BLaER1 treated with 17β-estradiol and CSF1 and Interleukin-3, amounts not matched to agents 10 nM and 100 nM (cell line): ENCODE results near the gene GALR2.

Source experiments
- H3K27ac ChIP-seq, 11 experiments: shearing (Covaris generic); formaldehyde crosslinking; 2 replicates each; pipeline ENCODE4 v1.8.1; 2022
- H3K27me3 ChIP-seq, 11 experiments: shearing (Covaris generic); formaldehyde crosslinking; 2 replicates each; pipeline ENCODE4 v1.8.1; 2022
- H3K36me3 ChIP-seq, 11 experiments: shearing (Covaris generic); formaldehyde crosslinking; 2 replicates each; pipeline ENCODE4 v1.8.1; 2022
- H3K4me1 ChIP-seq, 10 experiments: shearing (Covaris generic); formaldehyde crosslinking; 2 replicates each; pipeline ENCODE4 v1.8.1; 2022
- H3K4me2 ChIP-seq, 11 experiments: shearing (Covaris generic); formaldehyde crosslinking; 2 replicates each; pipeline ENCODE4 v1.8.1; 2022
- H3K4me3 ChIP-seq, 10 experiments: shearing (Covaris generic); formaldehyde crosslinking; 2 replicates each; pipeline ENCODE4 v1.8.1; 2022
- H3K9ac ChIP-seq, 11 experiments: shearing (Covaris generic); formaldehyde crosslinking; 2 replicates each; pipeline ENCODE4 v1.8.1; 2022
- H3K9me3 ChIP-seq, 11 experiments: shearing (Covaris generic); formaldehyde crosslinking; replicated peaks in 1 of 11; 2 replicates each; pipeline ENCODE4 v1.8.1; 2022
- H4K20me1 ChIP-seq, 11 experiments: shearing (Covaris generic); formaldehyde crosslinking; 2 replicates each; pipeline ENCODE4 v1.8.1; 2022
- Cebpa-rat ChIP-seq, 11 experiments: shearing (Covaris generic); IDR thresholded peaks; 2 replicates each; pipeline ENCODE4 v1.8.1; 2022

GALR2 gene, protein sequence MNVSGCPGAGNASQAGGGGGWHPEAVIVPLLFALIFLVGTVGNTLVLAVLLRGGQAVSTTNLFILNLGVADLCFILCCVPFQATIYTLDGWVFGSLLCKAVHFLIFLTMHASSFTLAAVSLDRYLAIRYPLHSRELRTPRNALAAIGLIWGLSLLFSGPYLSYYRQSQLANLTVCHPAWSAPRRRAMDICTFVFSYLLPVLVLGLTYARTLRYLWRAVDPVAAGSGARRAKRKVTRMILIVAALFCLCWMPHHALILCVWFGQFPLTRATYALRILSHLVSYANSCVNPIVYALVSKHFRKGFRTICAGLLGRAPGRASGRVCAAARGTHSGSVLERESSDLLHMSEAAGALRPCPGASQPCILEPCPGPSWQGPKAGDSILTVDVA

DNA sequence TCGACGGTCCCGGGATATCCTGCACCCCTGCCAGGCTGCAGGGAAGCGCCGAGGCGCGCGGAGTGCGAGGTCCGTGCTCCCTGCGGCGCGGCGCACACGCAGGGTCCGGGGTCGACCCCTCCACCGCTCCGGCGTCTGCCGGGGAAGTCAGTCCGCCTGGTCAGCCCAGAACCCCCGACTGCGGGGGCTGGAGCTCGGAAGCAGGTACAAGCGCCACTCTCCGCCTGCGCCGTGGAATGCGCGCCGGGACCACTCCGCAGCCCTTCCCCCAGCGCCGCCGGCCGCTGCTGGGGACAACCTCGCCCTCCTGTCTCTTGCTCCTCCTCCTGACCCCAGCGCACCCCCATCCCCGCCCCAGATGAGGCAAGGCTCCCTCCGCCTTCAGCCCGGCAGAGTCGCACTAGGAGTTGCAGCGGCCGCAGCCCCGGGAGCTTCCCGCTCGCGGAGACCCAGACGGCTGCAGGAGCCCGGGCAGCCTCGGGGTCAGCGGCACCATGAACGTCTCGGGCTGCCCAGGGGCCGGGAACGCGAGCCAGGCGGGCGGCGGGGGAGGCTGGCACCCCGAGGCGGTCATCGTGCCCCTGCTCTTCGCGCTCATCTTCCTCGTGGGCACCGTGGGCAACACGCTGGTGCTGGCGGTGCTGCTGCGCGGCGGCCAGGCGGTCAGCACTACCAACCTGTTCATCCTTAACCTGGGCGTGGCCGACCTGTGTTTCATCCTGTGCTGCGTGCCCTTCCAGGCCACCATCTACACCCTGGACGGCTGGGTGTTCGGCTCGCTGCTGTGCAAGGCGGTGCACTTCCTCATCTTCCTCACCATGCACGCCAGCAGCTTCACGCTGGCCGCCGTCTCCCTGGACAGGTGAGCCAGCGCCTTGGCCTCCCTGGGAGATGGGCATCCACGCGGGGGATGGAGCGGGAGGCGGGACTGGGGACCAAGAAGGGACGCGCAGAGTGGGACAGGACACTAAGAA lies at the start of gene GALR2:
TSS of gene GALR2 (plus strand) at position 392 of the 974 bp plus-strand sequence. CDS start at position 495, 103 bp downstream.
- Histone ChIP-seq H3K4me2 (peak within 1 kb of the TSS; percentile 72 to 94 (median 89); a peak in 20 of 22 replicates), H3K4me3 (peak within 1 kb of the TSS in 6 of 10 experiments; percentile 6 to 64 (median 46); a peak in 6 of 20 replicates), H3K36me3 (peaks cover 3 to 12% (median 8%) of the 10 kb centered on the region in 11 experiments; a peak in 12 of 22 replicates), H3K4me1 (peaks cover 66 to 78% (median 73%) of the 10 kb centered on the region in 10 experiments), H3K9me3 (no peaks in the 10 kb centered on the region), H4K20me1 (peaks cover 4 to 65% (median 23%) of the 10 kb centered on the region in 11 experiments; a peak in 17 of 22 replicates), H3K27ac (no peak within 1 kb of the TSS), H3K27me3 (peaks cover 64 to 65% (median 64%) of the 10 kb centered on the region in 11 experiments), H3K9ac (no peak within 1 kb of the TSS)
- TF ChIP-seq Cebpa-rat (IDR thresholded peaks at IDR 0.05): no peak

DNA sequence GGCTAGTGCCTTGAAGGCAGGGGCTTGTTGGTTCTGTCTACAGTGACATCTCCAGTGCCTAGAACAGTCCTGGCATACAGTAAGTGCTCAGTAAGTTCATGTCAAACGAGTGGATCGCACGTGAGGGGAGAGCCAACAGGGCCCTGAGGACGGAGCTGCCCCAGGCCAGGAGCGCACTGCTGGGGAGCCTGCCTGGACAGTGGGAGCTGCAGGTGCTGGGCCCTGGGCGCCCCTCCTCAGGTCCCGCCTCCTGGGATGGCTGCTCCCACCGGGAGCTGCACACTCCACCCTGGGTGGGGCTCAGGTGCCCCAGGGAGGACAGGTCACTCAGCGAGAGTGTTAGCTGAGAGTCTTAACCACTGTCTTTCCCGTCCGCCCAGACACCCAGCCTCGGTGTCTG lies 49.3 kb upstream of the GALR2 start:
- no peaks in the 10 kb centered on the region for H3K9me3 ChIP-seq
- H3K4me1 ChIP-seq: peaks cover 10 to 51% (median 32%) of the 10 kb centered on the region in 10 experiments; a peak in 19 of 20 replicates
- H3K9ac ChIP-seq: no peak overlapping the region
- H4K20me1 ChIP-seq: no peaks in the 10 kb centered on the region
- no peak for TF ChIP-seq Cebpa-rat (IDR thresholded peaks at IDR 0.05)
- H3K4me2 ChIP-seq: no peak overlapping the region
- H3K27ac ChIP-seq: no peak overlapping the region
- no peaks in the 10 kb centered on the region for H3K36me3 ChIP-seq
- no peak overlapping the region for H3K4me3 ChIP-seq
- H3K27me3 ChIP-seq: 0 out of 22 replicates have a peak, but pooled peaks cover 0 to under 1% (median 0%) of the 10 kb centered on the region in 11 experiments

DNA sequence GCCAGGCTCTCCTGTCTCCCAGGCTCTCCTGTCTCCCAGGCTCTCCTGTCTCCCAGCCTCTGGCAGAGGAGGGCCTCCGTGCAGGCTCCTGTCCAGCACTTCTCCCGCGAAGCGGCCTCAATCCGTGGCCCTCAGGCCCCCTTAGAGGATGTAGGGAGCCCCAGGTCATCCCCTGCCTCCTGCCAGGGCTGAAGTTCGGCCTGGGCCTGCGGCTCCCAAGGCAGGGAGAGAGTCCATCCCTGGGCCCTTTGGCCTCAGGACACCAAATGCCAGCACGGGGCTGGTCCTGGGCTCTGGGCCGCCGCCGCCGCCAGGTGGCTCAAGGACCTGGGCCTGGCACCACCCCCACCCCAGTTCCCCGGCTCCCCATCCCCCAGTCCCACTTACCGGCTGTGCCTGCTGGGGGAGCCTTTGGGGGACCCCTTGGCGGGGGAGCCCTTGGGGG lies 47.8 kb upstream of the GALR2 start:
- no peaks in the 10 kb centered on the region for H3K27me3 ChIP-seq
- H4K20me1 ChIP-seq: no peaks in the 10 kb centered on the region
- no peak for TF ChIP-seq Cebpa-rat (IDR thresholded peaks at IDR 0.05)
- H3K4me2 ChIP-seq: no peak overlapping the region
- H3K4me3 ChIP-seq: no peak overlapping the region
- no peak overlapping the region for H3K27ac ChIP-seq
- H3K4me1 ChIP-seq: peaks cover 10 to 46% (median 35%) of the 10 kb centered on the region in 10 experiments; a peak in 19 of 20 replicates
- H3K9ac ChIP-seq: no peak overlapping the region
- no peaks in the 10 kb centered on the region for H3K36me3 ChIP-seq
- H3K9me3 ChIP-seq: no peaks in the 10 kb centered on the region

DNA sequence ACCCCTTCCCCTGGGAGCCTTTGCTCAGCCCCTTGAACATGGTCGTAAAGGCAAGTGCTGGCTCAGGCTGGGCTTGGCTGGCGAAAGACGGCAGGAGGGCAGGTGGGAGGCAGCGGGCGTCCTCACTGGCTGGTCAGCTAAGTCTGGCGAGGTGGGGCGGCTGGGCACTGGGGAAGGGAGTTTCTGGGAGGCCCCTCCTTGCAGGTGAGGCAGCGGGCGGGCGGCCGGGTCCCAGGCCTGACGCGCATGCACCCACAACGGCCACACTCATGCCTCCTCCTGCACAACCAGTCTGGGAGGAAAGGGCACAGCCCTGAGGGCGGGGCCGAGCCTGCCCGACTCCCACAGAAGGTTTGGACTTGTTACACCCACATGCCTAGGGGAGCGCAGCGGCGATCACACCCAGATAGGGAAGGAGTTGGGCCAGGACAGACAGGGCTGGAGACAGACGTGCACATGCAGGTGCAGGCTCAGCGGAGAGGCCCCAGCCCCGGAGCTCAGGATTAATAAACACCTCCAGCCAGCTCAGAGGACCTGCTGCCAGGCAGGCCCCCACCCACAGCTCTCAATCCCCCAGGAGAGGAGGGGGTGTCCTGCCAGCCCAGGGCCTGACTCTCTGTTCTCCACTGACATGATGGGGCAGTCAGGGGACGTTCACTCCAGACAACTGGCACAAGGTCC lies 47.3 kb upstream of the GALR2 start, which contains the start of gene EVPL:
TSS of gene EVPL (minus strand) at position 148 of the 681 bp plus-strand sequence. CDS start at position 40, 108 bp downstream.
- peaks cover 0 to 4% (median 0%) of the 10 kb centered on the region in 11 experiments; a peak in 3 of 22 replicates for H3K9me3 ChIP-seq
- H3K27me3 ChIP-seq: no peaks in the 10 kb centered on the region
- no peaks in the 10 kb centered on the region for H4K20me1 ChIP-seq
- peak within 1 kb of the TSS in 2 of 11 experiments; percentile 80 to 85; a peak in 1 of 22 replicates for H3K27ac ChIP-seq
- TF ChIP-seq Cebpa-rat (IDR thresholded peaks at IDR 0.05): no peak
- no peak within 1 kb of the TSS for H3K4me3 ChIP-seq
- no peak within 1 kb of the TSS for H3K9ac ChIP-seq
- H3K4me2 ChIP-seq: peak within 1 kb of the TSS in 6 of 11 experiments; percentile 14 to 90 (median 86); a peak in 9 of 22 replicates
- H3K36me3 ChIP-seq: no peaks in the 10 kb centered on the region
- peaks cover 10 to 43% (median 34%) of the 10 kb centered on the region in 10 experiments; a peak in 19 of 20 replicates for H3K4me1 ChIP-seq

DNA sequence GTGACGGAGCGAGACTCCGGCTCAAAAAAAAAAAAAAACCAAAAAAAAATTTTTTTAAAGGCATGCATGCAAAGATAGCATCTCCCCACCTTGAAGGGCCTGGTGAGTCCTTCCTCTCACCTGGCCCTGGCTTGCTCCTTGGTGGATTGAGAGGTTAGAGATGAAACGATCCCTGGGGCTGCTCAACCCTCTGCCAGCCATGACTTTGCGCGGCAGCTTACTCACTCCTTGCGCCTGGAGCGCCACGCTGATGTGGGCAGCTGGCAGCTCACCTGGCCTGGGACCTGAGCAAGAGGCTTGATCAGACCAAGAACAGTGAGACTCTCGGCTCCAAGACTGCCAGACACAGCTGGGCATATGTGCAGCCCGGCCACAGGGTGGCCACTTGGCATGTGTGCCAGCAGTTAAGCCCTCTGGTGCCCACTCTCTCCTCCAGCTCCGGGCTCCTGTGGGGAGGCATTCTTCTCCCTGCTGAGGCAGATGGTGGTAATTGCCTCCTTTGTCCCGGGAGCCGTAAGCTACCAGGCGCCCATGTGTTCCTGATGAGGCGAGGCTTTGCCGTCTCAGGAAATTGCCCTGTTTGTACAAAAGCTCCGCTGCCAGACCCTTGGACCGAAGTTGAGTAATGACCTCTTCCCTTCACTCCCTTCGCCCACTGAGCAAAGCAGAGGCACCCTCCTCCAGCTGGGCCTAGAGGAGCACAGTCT lies 42.4 kb upstream of the GALR2 start:
- Histone ChIP-seq H3K27me3 (no peaks in the 10 kb centered on the region), H3K4me2 (no peak overlapping the region), H3K4me1 (peaks cover 10 to 53% (median 42%) of the 10 kb centered on the region in 10 experiments; a peak in 19 of 20 replicates), H3K27ac (no peak overlapping the region), H3K36me3 (peaks cover 0 to 12% (median 0%) of the 10 kb centered on the region in 11 experiments; a peak in 4 of 22 replicates), H3K9me3 (peaks cover 0 to 12% (median 0%) of the 10 kb centered on the region in 11 experiments; a peak in 4 of 22 replicates), H3K9ac (no peak overlapping the region), H4K20me1 (peaks cover 0 to 4% (median 0%) of the 10 kb centered on the region in 11 experiments; a peak in 2 of 22 replicates), H3K4me3 (no peak overlapping the region)
- TF ChIP-seq Cebpa-rat (IDR thresholded peaks at IDR 0.05): no peak

DNA sequence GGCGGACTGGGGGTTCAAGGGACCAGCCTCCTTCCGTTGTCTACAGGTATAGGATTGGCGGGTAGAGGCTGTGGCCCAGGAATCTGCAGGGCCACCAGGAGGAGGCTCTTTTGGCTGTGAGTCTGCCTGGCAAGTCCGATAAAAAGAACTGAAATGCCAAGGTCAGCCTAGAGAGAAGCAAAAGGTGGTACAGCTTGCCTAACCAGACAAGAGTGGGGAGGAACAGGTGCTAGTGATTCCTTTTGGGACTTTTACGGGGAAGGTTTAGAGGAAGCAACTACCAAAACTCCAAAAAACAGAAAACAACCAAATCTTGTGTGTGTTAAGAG lies 41.8 kb upstream of the GALR2 start:
- TF ChIP-seq Cebpa-rat (IDR thresholded peaks at IDR 0.05): no peak
- no peak overlapping the region for H3K4me2 ChIP-seq
- no peaks in the 10 kb centered on the region for H3K27me3 ChIP-seq
- peaks cover 0 to 17% (median 0%) of the 10 kb centered on the region in 11 experiments; a peak in 7 of 22 replicates for H3K36me3 ChIP-seq
- peaks cover 10 to 53% (median 43%) of the 10 kb centered on the region in 10 experiments; a peak in 19 of 20 replicates for H3K4me1 ChIP-seq
- H4K20me1 ChIP-seq: peaks cover 0 to 9% (median 0%) of the 10 kb centered on the region in 11 experiments; a peak in 3 of 22 replicates
- no peak overlapping the region for H3K27ac ChIP-seq
- peaks cover 0 to 12% (median 0%) of the 10 kb centered on the region in 11 experiments; a peak in 4 of 22 replicates for H3K9me3 ChIP-seq
- H3K4me3 ChIP-seq: no peak overlapping the region
- H3K9ac ChIP-seq: no peak overlapping the region

DNA sequence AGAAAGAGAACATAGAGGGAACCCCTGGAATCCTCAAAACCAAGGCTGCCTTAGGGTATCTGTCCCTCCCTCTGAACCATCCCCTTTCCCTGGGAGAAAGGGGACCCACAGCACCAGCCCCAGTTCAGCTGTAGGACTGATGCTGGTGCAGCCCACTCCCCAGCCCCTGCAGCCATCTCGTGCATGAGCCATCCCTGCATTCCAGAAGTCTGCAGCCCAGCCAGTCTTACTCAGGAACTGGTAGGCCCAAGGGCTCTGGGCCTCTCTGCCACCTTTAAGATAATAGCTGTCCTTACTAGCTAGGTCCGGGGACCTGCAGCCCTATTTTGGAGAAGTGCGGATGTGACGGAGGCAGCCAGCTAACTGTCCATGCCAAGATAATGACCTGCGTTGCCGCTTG lies 41.4 kb upstream of the GALR2 start:
- Histone ChIP-seq H4K20me1 (peaks cover 0 to 12% (median 0%) of the 10 kb centered on the region in 11 experiments; a peak in 3 of 22 replicates), H3K4me1 (peaks cover 10 to 53% (median 45%) of the 10 kb centered on the region in 10 experiments; a peak in 19 of 20 replicates), H3K4me2 (no peak overlapping the region), H3K27ac (no peak overlapping the region), H3K9me3 (peaks cover 0 to 12% (median 0%) of the 10 kb centered on the region in 11 experiments; a peak in 4 of 22 replicates), H3K27me3 (no peaks in the 10 kb centered on the region), H3K36me3 (peaks cover under 1 to 21% (median 4%) of the 10 kb centered on the region in 11 experiments; a peak in 20 of 22 replicates), H3K4me3 (no peak overlapping the region), H3K9ac (no peak overlapping the region)
- no peak for TF ChIP-seq Cebpa-rat (IDR thresholded peaks at IDR 0.05)
